ENCODE results near the gene PDLIM5. TPM values are rescaled to one million over a fixed set of nuclear protein-coding genes. Genes with fewer than 3 reads are reported as not detected.

Gene PDLIM5
- total and polyA plus RNA-seq, 2 of the 8 experiments (the other 6 are each of a cell fraction or from before 2014, with no cell fraction given), result 37.3 to 62.1 TPM

DNA sequence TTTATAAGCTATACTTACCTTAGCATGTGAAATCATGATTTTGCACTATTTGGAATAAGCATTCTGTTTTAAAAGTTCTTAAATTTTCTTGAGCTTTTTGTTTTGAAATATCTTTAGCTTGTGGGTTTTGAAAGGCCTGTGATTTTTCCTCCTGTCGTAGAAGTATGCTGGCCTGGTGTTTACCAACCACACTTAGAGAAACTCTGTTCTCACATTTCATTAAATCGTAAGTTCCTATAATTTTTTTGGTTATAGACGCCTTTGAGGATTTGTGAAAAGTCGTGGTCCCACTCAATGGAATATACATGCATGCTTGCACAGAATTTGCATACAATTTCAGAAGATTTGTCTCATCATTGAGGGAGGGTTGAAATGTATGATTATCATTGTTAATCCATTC lies 63.6 kb downstream of the PDLIM5 start (continued):
- TF ChIP-seq, protein P1, sequence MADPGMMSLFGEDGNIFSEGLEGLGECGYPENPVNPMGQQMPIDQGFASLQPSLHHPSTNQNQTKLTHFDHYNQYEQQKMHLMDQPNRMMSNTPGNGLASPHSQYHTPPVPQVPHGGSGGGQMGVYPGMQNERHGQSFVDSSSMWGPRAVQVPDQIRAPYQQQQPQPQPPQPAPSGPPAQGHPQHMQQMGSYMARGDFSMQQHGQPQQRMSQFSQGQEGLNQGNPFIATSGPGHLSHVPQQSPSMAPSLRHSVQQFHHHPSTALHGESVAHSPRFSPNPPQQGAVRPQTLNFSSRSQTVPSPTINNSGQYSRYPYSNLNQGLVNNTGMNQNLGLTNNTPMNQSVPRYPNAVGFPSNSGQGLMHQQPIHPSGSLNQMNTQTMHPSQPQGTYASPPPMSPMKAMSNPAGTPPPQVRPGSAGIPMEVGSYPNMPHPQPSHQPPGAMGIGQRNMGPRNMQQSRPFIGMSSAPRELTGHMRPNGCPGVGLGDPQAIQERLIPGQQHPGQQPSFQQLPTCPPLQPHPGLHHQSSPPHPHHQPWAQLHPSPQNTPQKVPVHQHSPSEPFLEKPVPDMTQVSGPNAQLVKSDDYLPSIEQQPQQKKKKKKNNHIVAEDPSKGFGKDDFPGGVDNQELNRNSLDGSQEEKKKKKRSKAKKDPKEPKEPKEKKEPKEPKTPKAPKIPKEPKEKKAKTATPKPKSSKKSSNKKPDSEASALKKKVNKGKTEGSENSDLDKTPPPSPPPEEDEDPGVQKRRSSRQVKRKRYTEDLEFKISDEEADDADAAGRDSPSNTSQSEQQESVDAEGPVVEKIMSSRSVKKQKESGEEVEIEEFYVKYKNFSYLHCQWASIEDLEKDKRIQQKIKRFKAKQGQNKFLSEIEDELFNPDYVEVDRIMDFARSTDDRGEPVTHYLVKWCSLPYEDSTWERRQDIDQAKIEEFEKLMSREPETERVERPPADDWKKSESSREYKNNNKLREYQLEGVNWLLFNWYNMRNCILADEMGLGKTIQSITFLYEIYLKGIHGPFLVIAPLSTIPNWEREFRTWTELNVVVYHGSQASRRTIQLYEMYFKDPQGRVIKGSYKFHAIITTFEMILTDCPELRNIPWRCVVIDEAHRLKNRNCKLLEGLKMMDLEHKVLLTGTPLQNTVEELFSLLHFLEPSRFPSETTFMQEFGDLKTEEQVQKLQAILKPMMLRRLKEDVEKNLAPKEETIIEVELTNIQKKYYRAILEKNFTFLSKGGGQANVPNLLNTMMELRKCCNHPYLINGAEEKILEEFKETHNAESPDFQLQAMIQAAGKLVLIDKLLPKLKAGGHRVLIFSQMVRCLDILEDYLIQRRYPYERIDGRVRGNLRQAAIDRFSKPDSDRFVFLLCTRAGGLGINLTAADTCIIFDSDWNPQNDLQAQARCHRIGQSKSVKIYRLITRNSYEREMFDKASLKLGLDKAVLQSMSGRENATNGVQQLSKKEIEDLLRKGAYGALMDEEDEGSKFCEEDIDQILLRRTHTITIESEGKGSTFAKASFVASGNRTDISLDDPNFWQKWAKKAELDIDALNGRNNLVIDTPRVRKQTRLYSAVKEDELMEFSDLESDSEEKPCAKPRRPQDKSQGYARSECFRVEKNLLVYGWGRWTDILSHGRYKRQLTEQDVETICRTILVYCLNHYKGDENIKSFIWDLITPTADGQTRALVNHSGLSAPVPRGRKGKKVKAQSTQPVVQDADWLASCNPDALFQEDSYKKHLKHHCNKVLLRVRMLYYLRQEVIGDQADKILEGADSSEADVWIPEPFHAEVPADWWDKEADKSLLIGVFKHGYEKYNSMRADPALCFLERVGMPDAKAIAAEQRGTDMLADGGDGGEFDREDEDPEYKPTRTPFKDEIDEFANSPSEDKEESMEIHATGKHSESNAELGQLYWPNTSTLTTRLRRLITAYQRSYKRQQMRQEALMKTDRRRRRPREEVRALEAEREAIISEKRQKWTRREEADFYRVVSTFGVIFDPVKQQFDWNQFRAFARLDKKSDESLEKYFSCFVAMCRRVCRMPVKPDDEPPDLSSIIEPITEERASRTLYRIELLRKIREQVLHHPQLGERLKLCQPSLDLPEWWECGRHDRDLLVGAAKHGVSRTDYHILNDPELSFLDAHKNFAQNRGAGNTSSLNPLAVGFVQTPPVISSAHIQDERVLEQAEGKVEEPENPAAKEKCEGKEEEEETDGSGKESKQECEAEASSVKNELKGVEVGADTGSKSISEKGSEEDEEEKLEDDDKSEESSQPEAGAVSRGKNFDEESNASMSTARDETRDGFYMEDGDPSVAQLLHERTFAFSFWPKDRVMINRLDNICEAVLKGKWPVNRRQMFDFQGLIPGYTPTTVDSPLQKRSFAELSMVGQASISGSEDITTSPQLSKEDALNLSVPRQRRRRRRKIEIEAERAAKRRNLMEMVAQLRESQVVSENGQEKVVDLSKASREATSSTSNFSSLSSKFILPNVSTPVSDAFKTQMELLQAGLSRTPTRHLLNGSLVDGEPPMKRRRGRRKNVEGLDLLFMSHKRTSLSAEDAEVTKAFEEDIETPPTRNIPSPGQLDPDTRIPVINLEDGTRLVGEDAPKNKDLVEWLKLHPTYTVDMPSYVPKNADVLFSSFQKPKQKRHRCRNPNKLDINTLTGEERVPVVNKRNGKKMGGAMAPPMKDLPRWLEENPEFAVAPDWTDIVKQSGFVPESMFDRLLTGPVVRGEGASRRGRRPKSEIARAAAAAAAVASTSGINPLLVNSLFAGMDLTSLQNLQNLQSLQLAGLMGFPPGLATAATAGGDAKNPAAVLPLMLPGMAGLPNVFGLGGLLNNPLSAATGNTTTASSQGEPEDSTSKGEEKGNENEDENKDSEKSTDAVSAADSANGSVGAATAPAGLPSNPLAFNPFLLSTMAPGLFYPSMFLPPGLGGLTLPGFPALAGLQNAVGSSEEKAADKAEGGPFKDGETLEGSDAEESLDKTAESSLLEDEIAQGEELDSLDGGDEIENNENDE (IDR thresholded peaks at IDR 0.05; ENCODE audit: insufficient replicate concordance, low read length), result no peak
- no peak for TF ChIP-seq ZNF274 (IDR thresholded peaks at IDR 0.05; ENCODE audit: borderline replicate concordance, extremely low read depth, low read length)
- TF ChIP-seq CREB1 (IDR thresholded peaks at IDR 0.05), result no peak
- TF ChIP-seq HDAC2 (IDR thresholded peaks at IDR 0.05; ENCODE audit: borderline replicate concordance in 1 of 2, low read depth in 2 of 2, low read length in 2 of 2), result no peak
- TF ChIP-seq FOSL1 (IDR thresholded peaks at IDR 0.05; ENCODE audit: insufficient read depth, low read depth, low read length), result no peak

Data from H1 (cell line).